HG03575 (cell line): ENCODE measurements around the gene TBCCD1.
"Not testable (repeated sequence)": the region's sequence is repeated elsewhere in the genome, so short reads cannot be mapped to it uniquely, and the experiment has no call there.

Source experiments
- ATAC-seq: cut with Tn5 transposase; IDR thresholded peaks from one replicate; pipeline ENCODE4 v1.9.1; 2021; ENCODE audit not compliant: unreplicated experiment, insufficient number of reproducible peaks, low FRiP score; ENCODE audit errors: extremely low read depth

TBCCD1 gene

GRCh38 chr3:186506191-186506739 is 60.9 kb downstream of the TBCCD1 start:
- no peak for ATAC-seq

GRCh38 chr3:186502966-186503712 is 64.0 kb downstream of the TBCCD1 start:
- ATAC-seq, result no peak

DNA sequence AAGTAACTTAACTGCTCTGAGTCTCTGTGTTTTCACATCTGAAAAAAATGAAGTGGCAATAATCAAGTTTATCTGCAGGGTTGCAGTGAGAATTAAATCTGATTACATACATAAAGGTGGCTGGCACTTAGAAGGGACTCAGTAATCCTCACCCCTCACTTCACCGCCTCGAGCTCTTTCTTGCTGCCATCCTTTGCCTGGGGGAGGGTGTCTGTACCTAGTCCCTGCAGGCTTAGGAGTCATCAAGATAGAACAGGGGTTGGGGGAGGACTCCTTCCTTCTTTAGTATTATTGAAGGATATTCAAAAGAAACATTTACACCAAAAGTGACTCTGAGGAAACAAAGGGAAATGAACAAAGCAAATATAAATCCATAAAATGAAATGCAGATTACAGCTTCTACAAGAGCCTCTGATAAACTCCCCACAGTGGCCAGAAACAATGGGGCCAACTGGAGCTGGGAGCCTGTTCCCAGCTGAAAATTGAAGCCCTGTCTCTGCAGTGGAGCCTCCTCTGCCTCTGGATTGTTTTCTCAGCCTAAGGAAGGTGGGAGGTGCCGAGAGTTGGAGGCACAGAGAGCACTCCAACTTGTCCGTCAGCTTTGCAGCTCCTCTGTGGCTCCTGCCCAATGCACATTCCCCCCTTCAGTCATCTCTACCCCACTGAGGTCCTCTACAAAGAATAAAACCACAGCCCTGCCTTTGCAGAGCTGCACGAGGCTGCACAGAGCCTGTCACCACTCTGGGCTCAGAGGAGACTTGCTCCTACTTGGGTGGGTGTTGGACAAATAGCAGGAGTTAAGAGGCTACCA is 64.8 kb downstream of the TBCCD1 start:
- ATAC-seq, result no peak

DNA sequence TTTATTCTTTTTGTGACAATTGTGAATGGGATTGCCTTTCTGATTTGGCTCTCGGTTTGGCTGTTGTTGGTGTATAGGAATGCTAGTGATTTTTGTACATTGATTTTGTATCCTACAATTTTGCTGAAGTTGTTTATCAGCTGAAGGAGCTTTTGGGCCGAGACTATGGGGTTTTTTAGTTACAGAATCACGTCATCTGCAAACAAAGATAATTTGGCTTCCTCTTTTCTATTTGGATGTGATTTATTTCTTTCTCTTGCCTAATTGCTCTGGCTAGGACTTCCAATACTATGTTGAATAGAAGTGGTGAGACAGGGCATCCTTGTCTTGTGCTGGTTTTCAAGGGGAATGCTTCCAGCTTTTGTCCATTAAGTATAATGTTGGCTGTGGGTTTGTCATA is 67.2 kb downstream of the TBCCD1 start:
- ATAC-seq, result not testable (repeated sequence)

DNA sequence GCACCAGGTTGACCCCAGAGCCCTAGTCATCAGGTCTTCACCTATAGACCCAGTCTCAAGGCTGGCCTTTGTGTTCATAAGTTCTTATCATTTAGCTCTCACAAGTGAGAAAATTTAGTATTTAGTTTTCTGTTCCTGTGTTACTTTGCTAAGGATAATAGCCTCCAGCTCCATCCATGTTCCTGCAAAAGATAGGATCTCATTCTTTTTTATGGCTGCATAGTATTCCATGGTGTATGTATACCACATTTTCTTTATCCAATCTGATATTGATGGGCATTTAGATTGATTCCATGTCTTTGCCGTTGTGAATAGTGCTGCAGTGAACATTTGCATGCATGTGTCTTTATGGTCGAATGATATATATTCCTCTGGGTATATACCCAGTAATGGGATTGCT is 69.1 kb downstream of the TBCCD1 start:
- ATAC-seq, result not testable (repeated sequence)

DNA sequence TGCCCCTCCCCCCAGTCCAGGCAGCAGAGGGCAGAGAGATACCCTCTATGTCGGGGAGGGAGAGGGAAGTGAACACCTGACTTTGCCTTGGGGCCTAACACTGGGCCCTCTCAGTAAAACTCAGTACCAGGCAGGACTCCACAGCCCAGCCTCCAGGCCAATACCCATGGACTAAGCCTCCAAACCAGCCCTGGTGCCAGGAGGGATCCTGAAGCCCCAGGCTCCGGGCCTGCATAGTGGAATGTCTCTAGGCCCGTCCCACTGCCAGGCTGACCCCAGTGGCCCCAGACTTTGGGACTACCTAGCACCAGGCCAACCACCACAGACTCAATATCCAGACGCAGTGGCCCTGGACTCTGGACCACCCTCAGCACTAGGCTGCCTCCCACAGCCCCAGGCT is 69.5 kb downstream of the TBCCD1 start:
- no peak for ATAC-seq

- no peak for ATAC-seq
Observed at GRCh38 chr3:186496635-186497034, 70.5 kb downstream of the TBCCD1 start.
